PFSK-1 (cell line): ENCODE data around the gene NMS.

ENCODE experiments used
- POLR2AphosphoS5 ChIP-seq: IDR thresholded peaks from 2 replicates; pipeline ENCODE4 v1.6.1; 2012; ENCODE audit warnings: low read depth, mild to moderate bottlenecking, control low read depth, low read length, moderate library complexity
- REST ChIP-seq, 2 experiments: IDR thresholded peaks; 2 replicates each; pipeline versions ENCODE4 v1.6.1 to v1.8.0; 2011 to 2012; ENCODE audit warnings: low read depth in 2 of 2, low read length in 2 of 2, control low read depth in 1 of 2, inconsistent platforms in 1 of 2, mild to moderate bottlenecking in 1 of 2, moderate library complexity in 1 of 2; ENCODE audit not compliant: insufficient read depth in 1 of 2
- TAF1 ChIP-seq: IDR thresholded peaks from 2 replicates; pipeline ENCODE4 v1.6.1; 2012; ENCODE audit warnings: low read length, control low read depth, borderline replicate concordance; ENCODE audit not compliant: insufficient read depth

GRCh38 chr2:100517556-100517955 lies 47.3 kb downstream of the NMS start:
- TF ChIP-seq REST (IDR thresholded peaks at IDR 0.05; ENCODE audit: insufficient read depth in 1 of 2, low read depth in 2 of 2, low read length in 2 of 2) (no peak), POLR2AphosphoS5 (no peak), TAF1 (no peak)
